DOHH2 (cell line): ENCODE results near the gene CRHBP.
"Not testable (repeated sequence)": the region's sequence is repeated elsewhere in the genome, so short reads cannot be mapped to it uniquely, and the experiment has no call there.

Experiments
- H3F3A ChIP-seq: fragments of 200-600 bp; sonication (generic), shearing (Covaris generic); 2 replicates; pipeline ENCODE4 v1.6.0; 2016; ENCODE audit warnings: antibody characterized with exemption, mild to moderate bottlenecking; ENCODE audit not compliant: control insufficient read depth, insufficient read depth
- H3K27ac ChIP-seq: fragments of 200-600 bp; sonication (generic); 2 replicates; pipeline ENCODE4 v1.5.1; 2014; ENCODE audit warnings: low read depth, mild to moderate bottlenecking, low read length, moderate library complexity
- H3K27me3 ChIP-seq: fragments of 200-600 bp; sonication (generic); 2 replicates; pipeline ENCODE4 v1.6.1; 2014; ENCODE audit warnings: mild to moderate bottlenecking, low read length, mixed read lengths; ENCODE audit not compliant: control insufficient read depth
- H3K36me3 ChIP-seq: fragments of 200-600 bp; sonication (generic); 2 replicates; pipeline ENCODE4 v1.6.1; 2014; ENCODE audit warnings: mild to moderate bottlenecking, low read length, moderate library complexity, mixed read lengths; ENCODE audit not compliant: control insufficient read depth
- H3K4me1 ChIP-seq: fragments of 200-600 bp; sonication (generic); 2 replicates; pipeline ENCODE4 v1.6.1; 2014; ENCODE audit warnings: mild to moderate bottlenecking, low read length, mixed read lengths; ENCODE audit not compliant: control insufficient read depth
- H3K4me2 ChIP-seq: fragments of 200-600 bp; sonication (generic); 2 replicates; pipeline ENCODE4 v1.6.0; 2014; ENCODE audit warnings: mild to moderate bottlenecking, low read length, moderate library complexity
- H3K4me3 ChIP-seq: fragments of 200-600 bp; sonication (generic); 2 replicates; pipeline ENCODE4 v1.5.1; 2014; ENCODE audit warnings: mild to moderate bottlenecking, low read length, mixed read lengths
- H3K79me2 ChIP-seq: fragments of 200-600 bp; sonication (generic); 2 replicates; pipeline ENCODE4 v1.6.1; 2014; ENCODE audit warnings: mild to moderate bottlenecking, low read length, mixed read lengths; ENCODE audit not compliant: control insufficient read depth
- H3K9me2 ChIP-seq: fragments of 200-600 bp; sonication (generic); replicated peaks from 2 replicates; pipeline ENCODE4 v1.6.1; 2014; ENCODE audit warnings: mild to moderate bottlenecking, low read length, mixed read lengths; ENCODE audit not compliant: control insufficient read depth
- H3K9me3 ChIP-seq: fragments of 200-600 bp; sonication (generic); 2 replicates; pipeline ENCODE4 v1.6.1; 2014; ENCODE audit warnings: antibody characterized with exemption, low read length, mixed read lengths; ENCODE audit not compliant: control insufficient read depth, insufficient read depth
- H4K20me1 ChIP-seq: fragments of 200-600 bp; sonication (generic); 2 replicates; pipeline ENCODE4 v1.6.0; 2014; ENCODE audit warnings: low read depth, mild to moderate bottlenecking, antibody characterized with exemption, low read length, moderate library complexity; ENCODE audit not compliant: control insufficient read depth, insufficient read depth
- EZH2phosphoT487 ChIP-seq: fragments of 200-600 bp; sonication (generic); IDR thresholded peaks from 2 replicates; pipeline ENCODE4 v1.6.1; 2017; ENCODE audit warnings: borderline replicate concordance, mild to moderate bottlenecking, antibody characterized with exemption, low read length, moderate library complexity, mixed read lengths
- TF ChIP-seq, protein P1 (sequence below): fragments of 200-600 bp; sonication (generic); IDR thresholded peaks from one replicate; pipeline ENCODE4 v1.5.1; 2014; ENCODE audit warnings: antibody characterized with exemption, mild to moderate bottlenecking, low read depth, low read length; ENCODE audit not compliant: poor library complexity, severe bottlenecking

Gene CRHBP

DNA sequence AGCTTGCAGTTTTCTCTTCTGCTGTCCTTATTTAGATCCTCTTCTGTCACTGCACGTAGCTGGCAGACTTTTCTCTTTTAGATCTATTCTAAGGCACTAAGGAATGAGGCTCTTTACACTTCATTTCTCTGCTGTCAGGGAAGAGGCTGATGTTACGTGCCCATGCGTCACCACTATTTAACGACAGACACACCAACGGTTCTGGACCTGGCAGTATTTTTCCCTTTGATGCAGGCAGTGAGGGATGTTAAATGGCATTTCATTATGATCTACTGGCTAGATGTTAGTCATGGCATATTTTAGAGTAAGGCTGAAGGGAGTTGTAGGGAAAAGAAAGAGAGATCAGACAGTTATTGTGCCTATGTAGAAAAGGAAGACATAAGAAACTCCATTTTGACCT lies 8.2 kb upstream of the CRHBP start:
- no peak overlapping the region for H3K27ac ChIP-seq
- H3F3A ChIP-seq: no peaks in the 10 kb centered on the region
- no peak for TF ChIP-seq EZH2phosphoT487
- TF ChIP-seq, protein P1, sequence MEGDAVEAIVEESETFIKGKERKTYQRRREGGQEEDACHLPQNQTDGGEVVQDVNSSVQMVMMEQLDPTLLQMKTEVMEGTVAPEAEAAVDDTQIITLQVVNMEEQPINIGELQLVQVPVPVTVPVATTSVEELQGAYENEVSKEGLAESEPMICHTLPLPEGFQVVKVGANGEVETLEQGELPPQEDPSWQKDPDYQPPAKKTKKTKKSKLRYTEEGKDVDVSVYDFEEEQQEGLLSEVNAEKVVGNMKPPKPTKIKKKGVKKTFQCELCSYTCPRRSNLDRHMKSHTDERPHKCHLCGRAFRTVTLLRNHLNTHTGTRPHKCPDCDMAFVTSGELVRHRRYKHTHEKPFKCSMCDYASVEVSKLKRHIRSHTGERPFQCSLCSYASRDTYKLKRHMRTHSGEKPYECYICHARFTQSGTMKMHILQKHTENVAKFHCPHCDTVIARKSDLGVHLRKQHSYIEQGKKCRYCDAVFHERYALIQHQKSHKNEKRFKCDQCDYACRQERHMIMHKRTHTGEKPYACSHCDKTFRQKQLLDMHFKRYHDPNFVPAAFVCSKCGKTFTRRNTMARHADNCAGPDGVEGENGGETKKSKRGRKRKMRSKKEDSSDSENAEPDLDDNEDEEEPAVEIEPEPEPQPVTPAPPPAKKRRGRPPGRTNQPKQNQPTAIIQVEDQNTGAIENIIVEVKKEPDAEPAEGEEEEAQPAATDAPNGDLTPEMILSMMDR: no peak
- H3K4me1 ChIP-seq: no peaks in the 10 kb centered on the region
- H3K4me3 ChIP-seq: no peak overlapping the region
- no peaks in the 10 kb centered on the region for H4K20me1 ChIP-seq
- H3K79me2 ChIP-seq: peaks cover 8% of the 10 kb centered on the region; the same call in 1 of the 2 replicates
- peaks cover 23% of the 10 kb centered on the region for H3K36me3 ChIP-seq
- no peaks in the 10 kb centered on the region for H3K9me2 ChIP-seq
- no peaks in the 10 kb centered on the region for H3K9me3 ChIP-seq
- no peaks in the 10 kb centered on the region for H3K27me3 ChIP-seq
- no peak overlapping the region for H3K4me2 ChIP-seq

DNA sequence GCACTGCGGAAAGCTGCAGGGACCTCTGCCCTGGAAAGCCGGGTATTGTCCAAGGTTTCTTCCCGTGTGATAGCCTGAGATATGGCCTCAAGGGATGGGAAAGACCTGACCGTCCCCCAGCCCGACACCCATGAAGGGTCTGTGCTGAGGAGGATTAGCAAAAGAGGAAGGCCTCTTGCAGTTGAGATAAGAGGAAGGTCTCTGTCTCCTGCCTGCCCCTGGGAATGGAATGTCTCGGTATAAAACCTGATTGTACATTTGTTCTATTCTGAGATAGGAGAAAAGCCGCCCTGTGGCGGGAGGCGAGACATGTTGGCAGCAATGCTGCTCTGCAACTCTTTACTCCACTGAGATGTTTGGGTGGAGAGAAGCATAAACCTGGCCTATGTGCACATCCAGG lies 7.6 kb upstream of the CRHBP start:
- H3K79me2 ChIP-seq, H3F3A ChIP-seq, H3K4me3 ChIP-seq, H3K4me2 ChIP-seq, H3K27me3 ChIP-seq, H3K9me3 ChIP-seq, H3K4me1 ChIP-seq, H3K9me2 ChIP-seq, H3K27ac ChIP-seq, H4K20me1 ChIP-seq: not testable (repeated sequence)
- H3K36me3 ChIP-seq: peaks cover 23% of the 10 kb centered on the region

DNA sequence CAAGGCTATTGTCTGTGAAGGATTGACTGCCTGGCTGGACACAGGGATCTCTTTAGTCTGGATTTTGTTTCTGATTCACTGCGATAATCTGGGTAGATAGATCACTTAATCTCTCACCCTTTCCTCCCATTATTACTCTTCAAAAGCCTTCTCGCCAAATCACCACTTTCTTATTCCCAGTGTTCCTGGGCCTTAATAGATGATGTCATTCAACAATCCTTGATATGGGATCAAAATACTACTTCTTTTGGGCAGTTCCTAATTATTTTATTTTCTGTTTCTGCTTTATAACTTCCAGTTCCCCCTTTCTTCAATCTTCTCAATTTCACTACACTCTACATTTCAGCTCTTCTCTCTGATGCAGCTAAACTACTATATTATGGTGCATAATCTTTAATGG lies 6.8 kb upstream of the CRHBP start:
- Histone ChIP-seq H4K20me1 (no peaks in the 10 kb centered on the region), H3K4me2 (no peak overlapping the region), H3K79me2 (peaks cover 10% of the 10 kb centered on the region; the same call in 1 of the 2 replicates), H3K27ac (no peak overlapping the region), H3K4me1 (no peaks in the 10 kb centered on the region), H3K27me3 (no peaks in the 10 kb centered on the region), H3K4me3 (no peak overlapping the region), H3K9me2 (no peaks in the 10 kb centered on the region), H3F3A (no peaks in the 10 kb centered on the region), H3K9me3 (no peaks in the 10 kb centered on the region), H3K36me3 (peaks cover 20% of the 10 kb centered on the region)
- TF ChIP-seq, protein P1: no peak
- no peak for TF ChIP-seq EZH2phosphoT487

DNA sequence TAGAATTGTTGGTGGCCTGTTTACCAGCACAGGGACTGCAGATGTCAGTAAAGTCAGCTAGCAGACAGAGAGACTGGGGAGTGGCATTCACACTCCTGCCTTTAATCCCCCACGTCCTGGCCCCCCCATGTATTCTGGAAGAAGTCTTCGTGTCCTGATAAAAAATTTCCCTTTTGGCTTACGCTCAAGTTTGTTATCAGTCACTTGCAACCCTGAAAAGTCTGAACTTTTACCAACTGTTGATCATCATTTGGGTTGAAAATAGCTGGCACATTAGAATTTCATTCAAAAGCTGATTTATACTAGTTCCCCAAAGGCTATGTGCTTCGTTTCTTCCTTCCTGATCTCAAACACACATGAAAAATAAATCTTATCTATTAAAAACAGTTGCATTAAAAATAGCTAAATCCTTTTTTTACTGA lies 5.8 kb upstream of the CRHBP start:
- Histone ChIP-seq H3K9me2 (no peaks in the 10 kb centered on the region), H3K4me1 (no peaks in the 10 kb centered on the region), H3K79me2 (peaks cover 10% of the 10 kb centered on the region; the same call in 1 of the 2 replicates), H3K27ac (no peak overlapping the region), H3K4me2 (no peak overlapping the region), H3K4me3 (no peak overlapping the region), H3K9me3 (no peaks in the 10 kb centered on the region), H3F3A (no peaks in the 10 kb centered on the region), H3K27me3 (no peaks in the 10 kb centered on the region), H4K20me1 (no peaks in the 10 kb centered on the region), H3K36me3 (peaks cover 25% of the 10 kb centered on the region)
- TF ChIP-seq, protein P1: no peak
- no peak for TF ChIP-seq EZH2phosphoT487
